Brain microvascular endothelial cell (primary cell): Measurements from ENCODE around the gene IFNA21.

ENCODE experiments used
- DNase-seq: peaks from one replicate; pipeline ENCODE4 v3.0.0-alpha.2; 2020
- H3K27ac ChIP-seq: fragments of 250-450 bp; sonication (Bioruptor Pico); 2 replicates; pipeline ENCODE4 v1.5.1; 2020; ENCODE audit warnings: mild to moderate bottlenecking, moderate library complexity
- H3K27me3 ChIP-seq: fragments of 250-450 bp; sonication (Bioruptor Pico); replicated peaks from 2 replicates; pipeline ENCODE4 v1.5.1; 2020; ENCODE audit warnings: mild to moderate bottlenecking
- H3K36me3 ChIP-seq: fragments of 250-450 bp; sonication (Bioruptor Pico); replicated peaks from 2 replicates; pipeline ENCODE4 v1.5.1; 2020; ENCODE audit warnings: mild to moderate bottlenecking
- H3K4me3 ChIP-seq: 2 replicates; pipeline ENCODE4 v1.5.1; 2011; ENCODE audit warnings: low read depth, mild to moderate bottlenecking, control low read depth, low read length, moderate library complexity
- in situ Hi-C: cut with HindIII; loops from 2 replicates; pipeline ENCODE4 v1.10.0; 2017; ENCODE audit warnings: low sequenced_read_pairs, low pct_ligation_motif_present
- TF ChIP-seq, protein P1 (sequence below): IDR thresholded peaks from 2 replicates; pipeline ENCODE4 v1.5.1; 2011; ENCODE audit warnings: low read depth, mild to moderate bottlenecking, moderate library complexity, low read length, control low read depth, inconsistent platforms; ENCODE audit errors: missing control alignments

IFNA21 gene

DNA sequence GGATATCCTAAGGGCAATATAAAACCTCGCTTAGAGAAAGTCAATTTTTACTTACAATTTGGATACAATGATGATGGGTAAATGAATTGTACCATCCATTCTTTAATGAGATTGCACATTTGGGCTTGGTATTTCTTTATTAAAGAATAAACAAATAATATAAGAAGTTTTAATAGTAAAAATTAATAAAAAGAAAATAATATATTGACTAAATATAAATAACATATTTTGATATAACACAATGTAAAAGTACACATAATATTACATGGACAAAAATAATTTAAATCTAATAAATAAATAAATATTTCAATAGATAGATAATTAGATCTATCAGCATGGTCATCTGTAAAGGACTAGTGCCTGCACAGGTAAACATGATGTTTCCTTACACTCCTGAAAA lies 944 bp downstream of the IFNA21 start:
- Histone ChIP-seq H3K36me3 (no peaks in the 10 kb centered on the region), H3K27ac (no peak overlapping the region), H3K4me3 (no peak overlapping the region), H3K27me3 (no peaks in the 10 kb centered on the region)
- TF ChIP-seq, protein P1, sequence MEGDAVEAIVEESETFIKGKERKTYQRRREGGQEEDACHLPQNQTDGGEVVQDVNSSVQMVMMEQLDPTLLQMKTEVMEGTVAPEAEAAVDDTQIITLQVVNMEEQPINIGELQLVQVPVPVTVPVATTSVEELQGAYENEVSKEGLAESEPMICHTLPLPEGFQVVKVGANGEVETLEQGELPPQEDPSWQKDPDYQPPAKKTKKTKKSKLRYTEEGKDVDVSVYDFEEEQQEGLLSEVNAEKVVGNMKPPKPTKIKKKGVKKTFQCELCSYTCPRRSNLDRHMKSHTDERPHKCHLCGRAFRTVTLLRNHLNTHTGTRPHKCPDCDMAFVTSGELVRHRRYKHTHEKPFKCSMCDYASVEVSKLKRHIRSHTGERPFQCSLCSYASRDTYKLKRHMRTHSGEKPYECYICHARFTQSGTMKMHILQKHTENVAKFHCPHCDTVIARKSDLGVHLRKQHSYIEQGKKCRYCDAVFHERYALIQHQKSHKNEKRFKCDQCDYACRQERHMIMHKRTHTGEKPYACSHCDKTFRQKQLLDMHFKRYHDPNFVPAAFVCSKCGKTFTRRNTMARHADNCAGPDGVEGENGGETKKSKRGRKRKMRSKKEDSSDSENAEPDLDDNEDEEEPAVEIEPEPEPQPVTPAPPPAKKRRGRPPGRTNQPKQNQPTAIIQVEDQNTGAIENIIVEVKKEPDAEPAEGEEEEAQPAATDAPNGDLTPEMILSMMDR = no peak
- no peak for DNase-seq
- in situ Hi-C loops = no loop called here

DNA sequence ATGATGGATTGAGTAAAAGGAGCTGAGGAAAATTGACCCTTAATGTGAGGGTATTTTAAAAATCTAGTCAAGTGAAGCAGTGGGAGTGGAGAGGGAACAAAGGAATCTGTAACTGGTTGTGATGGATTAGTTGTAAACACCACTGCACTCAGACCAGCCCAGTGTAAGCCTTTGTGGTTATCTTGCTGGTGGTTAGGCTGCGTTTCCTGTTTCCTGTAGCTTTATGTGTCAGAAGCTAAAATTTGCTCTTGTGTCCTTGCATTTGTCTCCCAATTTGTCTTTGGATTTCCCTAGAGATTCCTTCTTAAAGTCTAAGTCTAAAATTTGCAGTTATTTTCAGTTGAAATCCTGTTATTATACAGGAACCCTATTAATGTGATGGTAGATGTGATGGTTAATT lies 6.3 kb downstream of the IFNA21 start:
- H3K4me3 ChIP-seq = no peak overlapping the region
- TF ChIP-seq, protein P1 = no peak
- DNase-seq = peak; percentile 74
- no peaks in the 10 kb centered on the region for H3K36me3 ChIP-seq
- H3K27ac ChIP-seq = no peak overlapping the region
- no peaks in the 10 kb centered on the region for H3K27me3 ChIP-seq
- in situ Hi-C loops = no loop called here

DNA sequence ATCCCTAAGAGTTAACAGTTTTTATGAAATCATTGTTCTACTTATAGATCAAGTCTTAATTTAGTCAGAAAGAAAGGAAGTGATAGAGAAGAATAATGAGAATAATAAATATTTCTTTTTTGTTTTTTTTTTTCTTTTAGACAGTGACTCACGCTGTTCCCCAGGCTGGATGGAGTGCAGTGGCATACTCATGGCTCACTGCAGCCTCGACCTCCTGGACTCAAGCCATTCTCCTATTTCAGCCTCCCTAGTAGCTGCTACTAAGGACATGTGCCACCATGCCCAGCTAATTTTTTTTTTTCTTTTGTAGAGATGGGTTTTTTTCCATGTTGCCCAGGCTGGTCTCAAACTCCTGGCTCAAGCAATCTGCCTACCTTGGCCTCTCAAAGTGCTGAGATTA lies 11.0 kb downstream of the IFNA21 start:
- Histone ChIP-seq H3K27ac (no peak overlapping the region), H3K27me3 (no peaks in the 10 kb centered on the region), H3K4me3 (no peak overlapping the region), H3K36me3 (no peaks in the 10 kb centered on the region)
- TF ChIP-seq, protein P1 = no peak
- peak; percentile 44 for DNase-seq
- in situ Hi-C loops = no loop called here

DNA sequence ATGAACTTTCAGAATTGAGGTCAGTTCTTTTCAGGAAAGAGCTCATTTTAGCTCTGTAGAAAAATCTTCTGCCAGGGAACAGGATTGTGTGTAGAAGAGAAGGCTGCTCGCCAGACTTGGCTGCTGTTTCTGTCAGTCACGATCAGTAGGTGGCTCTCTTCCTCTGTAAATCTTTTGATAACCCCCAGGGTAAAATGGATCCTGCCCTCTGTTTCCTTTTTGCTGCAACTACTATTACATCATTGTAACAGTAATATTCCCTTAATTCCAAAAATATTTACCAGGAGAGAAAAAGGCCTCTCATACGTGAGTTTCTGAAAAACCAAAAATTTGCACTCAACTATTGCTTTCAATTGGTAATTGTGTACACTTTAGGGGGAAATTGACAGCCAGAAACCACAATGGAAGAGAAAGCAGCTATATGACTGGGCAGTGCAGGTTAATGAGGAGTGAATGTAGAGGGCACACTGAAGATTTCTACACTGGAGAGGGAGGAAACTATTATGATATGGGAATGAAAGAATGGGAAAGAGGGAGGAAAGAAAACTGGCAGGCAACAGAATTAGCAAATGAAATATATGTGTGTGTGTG lies 12.3 kb downstream of the IFNA21 start:
- no peaks in the 10 kb centered on the region for H3K27me3 ChIP-seq
- TF ChIP-seq, protein P1 = peak; percentile 53
- peak; percentile 64 for DNase-seq
- in situ Hi-C loops = no loop called here
- no peak overlapping the region for H3K27ac ChIP-seq
- H3K4me3 ChIP-seq = no peak overlapping the region
- no peaks in the 10 kb centered on the region for H3K36me3 ChIP-seq

DNA sequence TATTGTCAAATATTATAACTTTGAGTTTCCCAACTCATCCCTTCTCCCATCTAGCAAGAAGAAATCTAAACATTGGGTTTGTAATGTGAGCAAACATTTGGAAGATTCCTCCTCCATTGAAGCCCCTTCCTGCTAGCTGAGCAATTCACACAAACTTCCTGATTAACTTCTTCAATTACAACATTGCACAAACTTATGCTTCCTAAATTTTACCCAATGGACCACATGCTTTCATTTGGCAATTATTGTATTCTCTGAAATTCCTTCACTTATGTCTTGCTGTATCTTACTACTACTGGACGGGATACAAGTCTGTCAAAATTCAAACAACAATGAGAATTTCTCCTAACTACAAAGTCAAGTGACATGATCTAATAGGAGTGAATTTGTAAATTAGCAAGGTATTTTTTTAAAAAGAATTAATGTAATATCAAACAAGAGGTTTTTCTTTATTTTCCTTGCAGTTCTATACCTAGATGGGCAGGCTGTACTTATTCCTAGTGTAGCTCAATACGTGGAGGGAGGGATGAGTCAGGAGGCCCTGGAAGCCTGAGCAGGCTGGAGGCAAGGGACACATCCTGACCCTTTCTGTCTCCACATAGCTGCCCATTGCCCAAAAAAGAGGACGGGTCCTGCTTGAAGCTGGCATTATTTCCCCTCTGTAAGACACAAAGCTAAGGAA lies 13.0 kb downstream of the IFNA21 start:
- Histone ChIP-seq H3K27ac (no peak overlapping the region), H3K4me3 (no peak overlapping the region), H3K36me3 (no peaks in the 10 kb centered on the region), H3K27me3 (no peaks in the 10 kb centered on the region)
- in situ Hi-C loops = no loop called here
- TF ChIP-seq, protein P1 = no peak
- DNase-seq = peak; percentile 60
